Type B pancreatic cell (in vitro differentiated cells): ENCODE measurements around the gene LIN37. TPM values are rescaled to one million over a fixed set of nuclear protein-coding genes. Genes with fewer than 3 reads are reported as not detected.
"Not testable (repeated sequence)": the region's sequence is repeated elsewhere in the genome, so short reads cannot be mapped to it uniquely, and the experiment has no call there.

Experiments used
- DNase-seq: peaks from one replicate; pipeline ENCODE4 v3.0.0; 2021; ENCODE audit warnings: mixed read lengths; ENCODE audit not compliant: unreplicated experiment; ENCODE audit errors: extremely low spot score
- H3K27ac Mint-ChIP-seq: 2 replicates; pipeline ENCODE4 v1.8.0; 2021; ENCODE audit warnings: mild to moderate bottlenecking, mixed read lengths
- H3K27me3 Mint-ChIP-seq: 2 replicates; pipeline ENCODE4 v1.8.0; 2021; ENCODE audit warnings: mixed read lengths
- H3K36me3 Mint-ChIP-seq: 2 replicates; pipeline ENCODE4 v1.8.0; 2021; ENCODE audit warnings: mixed read lengths
- H3K4me1 Mint-ChIP-seq: one replicate; pipeline ENCODE4 v1.8.0; 2021; ENCODE audit warnings: mixed read lengths; ENCODE audit not compliant: unreplicated experiment
- H3K4me3 Mint-ChIP-seq: 2 replicates; pipeline ENCODE4 v1.8.0; 2021; ENCODE audit warnings: mild to moderate bottlenecking, mixed read lengths
- H3K9me3 Mint-ChIP-seq: 2 replicates; pipeline ENCODE4 v1.8.0; 2021; ENCODE audit warnings: mixed read lengths
- total RNA-seq: library from RNA; stranded (reverse); gene quantifications from 2 replicates; pipeline ENCODE4 v1.2.1, GENCODE V29; 2021; ENCODE audit warnings: low replicate concordance
- TF ChIP-seq, protein P1 (sequence below): fragments of 200-600 bp; sonication (generic); conservative IDR thresholded peaks from 2 replicates; pipeline ENCODE4 v1.5.0; 2021; ENCODE audit warnings: antibody characterized with exemption, mild to moderate bottlenecking

Gene LIN37
- total RNA-seq, 1 donor from 2014 or later = 17.9 TPM

DNA sequence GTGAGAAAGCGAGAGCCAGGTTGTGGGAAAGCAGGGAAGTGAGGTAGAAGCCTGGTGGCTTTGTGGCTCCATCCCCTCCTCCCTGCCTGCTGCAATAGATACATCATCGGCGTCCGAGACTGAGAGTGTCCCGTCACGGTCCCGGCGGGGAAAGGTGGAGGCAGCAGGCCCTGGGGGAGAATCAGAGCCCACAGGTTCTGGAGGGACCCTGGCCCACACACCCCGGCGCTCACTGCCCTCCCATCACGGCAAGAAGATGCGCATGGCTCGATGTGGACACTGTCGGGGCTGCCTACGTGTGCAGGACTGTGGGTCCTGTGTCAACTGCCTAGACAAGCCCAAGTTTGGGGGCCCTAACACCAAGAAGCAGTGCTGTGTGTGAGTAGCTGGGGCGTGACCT, 25.5 kb upstream of the LIN37 start:
- no peaks in the 10 kb centered on the region for H3K27me3 Mint-ChIP-seq
- peaks cover 4% of the 10 kb centered on the region for H3K4me1 Mint-ChIP-seq
- H3K36me3 Mint-ChIP-seq = no peaks in the 10 kb centered on the region
- DNase-seq = no peak
- H3K4me3 Mint-ChIP-seq = no peak overlapping the region
- TF ChIP-seq, protein P1, sequence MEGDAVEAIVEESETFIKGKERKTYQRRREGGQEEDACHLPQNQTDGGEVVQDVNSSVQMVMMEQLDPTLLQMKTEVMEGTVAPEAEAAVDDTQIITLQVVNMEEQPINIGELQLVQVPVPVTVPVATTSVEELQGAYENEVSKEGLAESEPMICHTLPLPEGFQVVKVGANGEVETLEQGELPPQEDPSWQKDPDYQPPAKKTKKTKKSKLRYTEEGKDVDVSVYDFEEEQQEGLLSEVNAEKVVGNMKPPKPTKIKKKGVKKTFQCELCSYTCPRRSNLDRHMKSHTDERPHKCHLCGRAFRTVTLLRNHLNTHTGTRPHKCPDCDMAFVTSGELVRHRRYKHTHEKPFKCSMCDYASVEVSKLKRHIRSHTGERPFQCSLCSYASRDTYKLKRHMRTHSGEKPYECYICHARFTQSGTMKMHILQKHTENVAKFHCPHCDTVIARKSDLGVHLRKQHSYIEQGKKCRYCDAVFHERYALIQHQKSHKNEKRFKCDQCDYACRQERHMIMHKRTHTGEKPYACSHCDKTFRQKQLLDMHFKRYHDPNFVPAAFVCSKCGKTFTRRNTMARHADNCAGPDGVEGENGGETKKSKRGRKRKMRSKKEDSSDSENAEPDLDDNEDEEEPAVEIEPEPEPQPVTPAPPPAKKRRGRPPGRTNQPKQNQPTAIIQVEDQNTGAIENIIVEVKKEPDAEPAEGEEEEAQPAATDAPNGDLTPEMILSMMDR = no peak
- no peak overlapping the region for H3K27ac Mint-ChIP-seq
- no peaks in the 10 kb centered on the region for H3K9me3 Mint-ChIP-seq

DNA sequence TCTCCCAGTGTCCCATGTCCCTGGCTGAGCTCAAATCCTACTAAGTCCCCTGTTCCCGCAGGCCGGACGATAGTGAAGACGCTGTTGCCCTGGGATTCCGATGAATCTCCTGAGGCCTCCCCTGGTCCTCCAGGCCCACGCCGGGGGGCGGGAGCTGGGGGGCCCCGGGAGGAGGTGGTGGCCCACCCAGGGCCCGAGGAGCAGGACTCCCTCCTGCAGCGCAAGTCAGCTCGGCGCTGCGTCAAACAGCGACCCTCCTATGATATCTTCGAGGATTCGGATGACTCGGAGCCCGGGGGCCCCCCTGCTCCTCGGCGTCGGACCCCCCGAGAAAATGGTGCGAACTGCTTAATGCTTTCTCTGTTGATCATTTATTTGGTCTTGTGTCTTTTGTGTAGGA, 24.7 kb upstream of the LIN37 start:
- Mint-ChIP-seq H3K9me3 (no peaks in the 10 kb centered on the region), H3K36me3 (no peaks in the 10 kb centered on the region), H3K4me3 (peak overlapping the region; percentile 31), H3K27me3 (no peaks in the 10 kb centered on the region), H3K4me1 (peaks cover 4% of the 10 kb centered on the region), H3K27ac (no peak overlapping the region)
- no peak for DNase-seq
- TF ChIP-seq, protein P1 = no peak

DNA sequence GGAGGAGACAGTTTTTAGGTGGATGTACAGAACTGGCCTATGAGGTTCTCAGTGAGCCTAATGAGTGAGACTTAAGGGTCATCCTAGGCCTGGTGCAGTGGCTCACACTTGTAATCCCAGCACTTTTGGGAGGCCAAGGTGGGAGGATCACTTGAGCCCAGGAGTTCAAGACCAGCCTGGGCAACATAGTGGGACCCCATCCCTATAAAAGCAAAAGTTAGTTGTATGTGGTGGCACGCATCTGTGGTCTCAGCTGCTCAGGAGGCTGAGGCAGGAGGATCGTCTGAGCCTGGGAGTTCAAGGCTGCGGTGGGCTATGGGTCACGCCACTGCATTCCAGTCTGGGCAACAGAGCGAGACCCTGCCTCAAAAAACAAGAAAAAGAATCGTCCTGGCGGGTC, 24.2 kb upstream of the LIN37 start:
- H3K4me1 Mint-ChIP-seq, H3K36me3 Mint-ChIP-seq, DNase-seq, H3K9me3 Mint-ChIP-seq, H3K4me3 Mint-ChIP-seq, H3K27ac Mint-ChIP-seq, H3K27me3 Mint-ChIP-seq: not testable (repeated sequence)

DNA sequence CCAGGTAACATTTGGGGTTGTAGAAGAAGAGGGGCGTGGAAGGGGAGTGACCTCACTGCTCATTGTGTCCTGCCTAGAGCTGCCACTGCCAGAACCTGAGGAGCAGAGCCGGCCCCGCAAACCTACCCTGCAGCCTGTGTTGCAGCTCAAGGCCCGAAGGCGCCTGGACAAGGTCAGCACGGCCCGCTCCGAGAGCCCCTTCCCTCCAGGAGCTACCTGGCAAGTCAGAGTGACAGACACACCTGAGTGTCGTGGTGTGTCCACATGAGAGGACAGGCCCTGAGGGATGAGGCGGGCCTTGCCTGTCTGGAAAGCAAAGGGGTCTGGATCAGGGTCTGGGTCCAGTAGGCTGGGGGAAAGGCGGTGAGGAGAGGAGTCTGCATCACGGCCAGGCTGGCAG, 23.8 kb upstream of the LIN37 start:
- TF ChIP-seq, protein P1 = no peak
- H3K27ac Mint-ChIP-seq = no peak overlapping the region
- no peaks in the 10 kb centered on the region for H3K27me3 Mint-ChIP-seq
- H3K36me3 Mint-ChIP-seq = no peaks in the 10 kb centered on the region
- no peaks in the 10 kb centered on the region for H3K4me1 Mint-ChIP-seq
- no peak overlapping the region for H3K4me3 Mint-ChIP-seq
- no peaks in the 10 kb centered on the region for H3K9me3 Mint-ChIP-seq
- DNase-seq = no peak

DNA sequence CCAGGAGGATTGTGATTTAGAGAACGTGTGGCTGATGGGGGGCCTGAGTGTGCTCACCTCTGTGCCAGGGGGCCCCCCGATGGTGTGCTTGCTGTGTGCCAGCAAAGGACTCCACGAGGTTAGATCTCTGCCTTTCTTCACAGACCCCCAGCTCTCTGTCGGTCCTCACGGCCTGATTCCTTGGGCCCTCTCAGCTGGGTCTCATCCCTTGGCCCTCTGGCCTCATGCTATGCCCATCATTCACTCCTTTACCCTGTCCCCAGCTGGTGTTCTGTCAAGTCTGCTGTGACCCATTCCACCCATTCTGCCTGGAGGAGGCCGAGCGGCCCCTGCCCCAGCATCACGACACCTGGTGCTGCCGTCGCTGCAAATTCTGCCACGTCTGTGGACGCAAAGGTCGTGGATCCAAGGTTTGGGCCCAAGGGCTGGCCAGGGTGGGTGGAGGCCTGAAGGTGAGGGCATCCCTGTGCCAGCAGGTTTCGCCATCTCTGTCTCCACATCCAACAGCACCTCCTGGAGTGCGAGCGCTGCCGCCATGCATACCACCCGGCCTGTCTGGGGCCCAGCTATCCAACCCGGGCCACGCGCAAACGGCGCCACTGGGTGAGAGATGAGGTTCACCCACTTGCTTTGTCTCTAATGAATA, 23.0 kb upstream of the LIN37 start:
- peaks cover 4% of the 10 kb centered on the region for H3K36me3 Mint-ChIP-seq
- H3K27me3 Mint-ChIP-seq = no peaks in the 10 kb centered on the region
- TF ChIP-seq, protein P1 = no peak
- H3K9me3 Mint-ChIP-seq = no peaks in the 10 kb centered on the region
- no peak overlapping the region for H3K4me3 Mint-ChIP-seq
- DNase-seq = no peak
- H3K4me1 Mint-ChIP-seq = no peaks in the 10 kb centered on the region
- H3K27ac Mint-ChIP-seq = no peak overlapping the region

DNA sequence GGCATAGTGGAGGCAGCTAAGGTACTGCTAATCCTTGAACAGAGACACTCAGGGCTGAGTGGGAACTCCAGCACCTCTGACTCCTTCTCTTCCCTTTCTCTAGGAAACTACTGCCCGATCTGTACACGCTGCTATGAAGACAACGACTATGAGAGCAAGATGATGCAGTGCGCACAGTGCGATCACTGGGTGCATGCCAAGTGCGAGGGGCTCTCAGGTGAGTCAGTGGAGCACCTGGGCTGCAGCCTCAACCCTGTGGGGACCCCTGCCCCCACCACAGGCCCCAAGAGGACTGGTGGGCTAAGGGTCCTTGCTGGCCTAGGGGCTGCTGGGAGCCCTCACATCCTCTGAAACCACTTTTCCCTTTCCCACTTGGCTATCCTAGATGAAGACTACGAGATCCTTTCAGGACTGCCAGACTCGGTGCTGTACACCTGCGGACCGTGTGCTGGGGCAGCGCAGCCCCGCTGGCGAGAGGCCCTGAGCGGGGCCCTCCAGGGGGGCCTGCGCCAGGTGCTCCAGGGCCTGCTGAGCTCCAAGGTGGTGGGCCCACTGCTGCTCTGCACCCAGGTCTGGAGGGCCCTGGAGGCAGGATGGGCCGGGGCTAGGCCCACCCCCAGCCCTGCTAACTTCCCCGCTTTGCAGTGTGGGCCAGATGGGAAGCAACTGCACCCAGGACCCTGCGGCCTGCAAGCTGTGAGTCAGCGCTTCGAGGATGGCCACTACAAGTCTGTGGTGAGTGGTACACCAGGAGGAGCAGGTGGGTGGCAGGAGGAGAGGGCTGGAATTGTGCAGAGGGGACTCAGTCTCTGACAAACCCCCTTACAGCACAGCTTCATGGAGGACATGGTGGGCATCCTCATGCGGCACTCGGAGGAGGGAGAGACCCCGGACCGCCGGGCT, 21.1 kb upstream of the LIN37 start:
- H3K4me1 Mint-ChIP-seq = peaks cover 5% of the 10 kb centered on the region

More for the DNA sequence above, 21.1 kb upstream of the LIN37 start:
- no peaks in the 10 kb centered on the region for H3K27me3 Mint-ChIP-seq
- peaks cover 14% of the 10 kb centered on the region for H3K36me3 Mint-ChIP-seq
- no peak for DNase-seq
- H3K9me3 Mint-ChIP-seq = no peaks in the 10 kb centered on the region
- H3K27ac Mint-ChIP-seq = no peak overlapping the region
- H3K4me3 Mint-ChIP-seq = no peak overlapping the region
- TF ChIP-seq, protein P1 = no peak
